ENCODE results near the gene SECISBP2.

- TF ChIP-seq POLR2A (IDR thresholded peaks at IDR 0.05) = no peak
- TF ChIP-seq CTCF (IDR thresholded peaks at IDR 0.05) = no peak
These were observed 44.5 kb downstream of the SECISBP2 start for GRCh38 chr9:89362647-89363310.
